ENCODE results near the gene ARSG. TPM values are rescaled to one million over a fixed set of nuclear protein-coding genes. Genes with fewer than 3 reads are reported as not detected.

Gene ARSG
- total and polyA plus RNA-seq, 2 donors (not counting 1 experiment from before 2014, with no cell fraction given), result 5.5 to 18.4 TPM

GRCh38 chr17:68299817-68300216 is 8.5 kb downstream of the ARSG start:
- POLR2A ChIA-PET, result interaction anchor here (0.7 kb wide), 1 partner anchor 167 kb away, joined by 6 read pairs; no protein-coding TSS in a partner anchor
- 89% methylated on average over 3 of the region's 3 CpGs for WGBS (ENCODE audit: insufficient coverage)
- H3K4me3 Mint-ChIP-seq, result no peak overlapping the region
- ATAC-seq (ENCODE audit: low read depth) (no peak), DNase-seq (no peak)
- no peak overlapping the region for H2AFZ ChIP-seq (ENCODE audit: insufficient read depth, low read depth, low read length, poor library complexity, severe bottlenecking)
- no peak overlapping the region for H3K4me2 ChIP-seq (replicated peaks; ENCODE audit: low read depth, low read length, poor library complexity, severe bottlenecking)
- TF ChIP-seq EZH2 (IDR thresholded peaks at IDR 0.05; ENCODE audit: borderline replicate concordance, insufficient read depth, low read depth, low read length, poor library complexity, severe bottlenecking) (no peak), CTCF (IDR thresholded peaks at IDR 0.05) (no peak)
- H3K4me3 ChIP-seq (ENCODE audit: control extremely low read depth in 1 of 5, extremely low read depth in 1 of 5, insufficient read depth in 1 of 5, low read depth in 2 of 5, low read length in 4 of 5), result no peak overlapping the region
- no peaks in the 10 kb centered on the region for H3K79me2 ChIP-seq (ENCODE audit: control insufficient read depth, insufficient read depth, low read length)
- CTCF ChIA-PET, result interaction anchor here (0.7 kb wide), 1 partner anchor 11 kb away, joined by 4 read pairs; no protein-coding TSS in a partner anchor
- intact Hi-C loops (cut with micrococcal nuclease), result loop anchor here (10.0 kb wide), 1 partner anchor 135 kb away; no protein-coding TSS in a partner anchor
- no peaks in the 10 kb centered on the region for H3K4me1 ChIP-seq (ENCODE audit: control insufficient read depth in 2 of 2, insufficient read depth in 2 of 2, low read length in 2 of 2)
- no peaks in the 10 kb centered on the region for H3K9me3 Mint-ChIP-seq (ENCODE audit: insufficient read depth)
- no peaks in the 10 kb centered on the region for H3K27me3 ChIP-seq (replicated peaks in 1 of 4; ENCODE audit: control extremely low read depth in 1 of 4, control insufficient read depth in 3 of 4, insufficient read depth in 4 of 4, low read length in 3 of 4)
- H3K27ac Mint-ChIP-seq, result no peak overlapping the region
- no peaks in the 10 kb centered on the region for H3K9me3 ChIP-seq (ENCODE audit: control extremely low read depth in 1 of 3, control insufficient read depth in 2 of 3, insufficient read depth in 1 of 3, low read length in 2 of 3)
- no peak overlapping the region for H3K9ac ChIP-seq (ENCODE audit: low read length)
- H3K36me3 ChIP-seq (replicated peaks in 1 of 2; ENCODE audit: control extremely low read depth in 1 of 2, control insufficient read depth in 1 of 2, extremely low read depth in 1 of 2, insufficient read depth in 2 of 2, low read length in 1 of 2), result no peaks in the 10 kb centered on the region
- peaks cover 4% of the 10 kb centered on the region for H3K4me1 Mint-ChIP-seq
- H4K20me1 ChIP-seq (ENCODE audit: control insufficient read depth, insufficient read depth, low read length, poor library complexity, severe bottlenecking), result no peaks in the 10 kb centered on the region
- no peaks in the 10 kb centered on the region for H3K27me3 Mint-ChIP-seq
- H3K27ac ChIP-seq (ENCODE audit: low read length in 2 of 2), result no peak overlapping the region

GRCh38 chr17:68301438-68301959 is 10.2 kb downstream of the ARSG start:
- intact Hi-C loops (cut with micrococcal nuclease), result no loop called here
- Mint-ChIP-seq H3K4me1 (peaks cover 4% of the 10 kb centered on the region), H3K27me3 (no peaks in the 10 kb centered on the region), H3K9me3 (ENCODE audit: insufficient read depth) (no peaks in the 10 kb centered on the region), H3K27ac (no peak overlapping the region), H3K4me3 (no peak overlapping the region)
- ATAC-seq (ENCODE audit: low read depth) (no peak), DNase-seq (no peak)
- no peaks in the 10 kb centered on the region for H4K20me1 ChIP-seq (ENCODE audit: control insufficient read depth, insufficient read depth, low read length, poor library complexity, severe bottlenecking)
- ChIA-PET CTCF (interaction anchor here (1.4 kb wide), 1 partner anchor 130 kb away, joined by 3 read pairs; no protein-coding TSS in a partner anchor), POLR2A (interaction anchor here (0.6 kb wide), 1 partner anchor 299 kb away, joined by 6 read pairs; no protein-coding TSS in a partner anchor)
- H3K27ac ChIP-seq (ENCODE audit: low read length in 2 of 2), result no peak overlapping the region
- H3K4me1 ChIP-seq (ENCODE audit: control insufficient read depth in 2 of 2, insufficient read depth in 2 of 2, low read length in 2 of 2), result no peaks in the 10 kb centered on the region
- H3K79me2 ChIP-seq (ENCODE audit: control insufficient read depth, insufficient read depth, low read length), result no peaks in the 10 kb centered on the region
- 90% methylated on average over 9 of the region's 9 CpGs for WGBS (ENCODE audit: insufficient coverage)
- no peaks in the 10 kb centered on the region for H3K27me3 ChIP-seq (replicated peaks in 1 of 4; ENCODE audit: control extremely low read depth in 1 of 4, control insufficient read depth in 3 of 4, insufficient read depth in 4 of 4, low read length in 3 of 4)
- H3K9ac ChIP-seq (ENCODE audit: low read length), result no peak overlapping the region
- no peak overlapping the region for H3K4me3 ChIP-seq (ENCODE audit: control extremely low read depth in 1 of 5, extremely low read depth in 1 of 5, insufficient read depth in 1 of 5, low read depth in 2 of 5, low read length in 4 of 5)
- TF ChIP-seq EZH2 (IDR thresholded peaks at IDR 0.05; ENCODE audit: borderline replicate concordance, insufficient read depth, low read depth, low read length, poor library complexity, severe bottlenecking), result no peak
- no peak for TF ChIP-seq CTCF (IDR thresholded peaks at IDR 0.05)
- no peaks in the 10 kb centered on the region for H3K36me3 ChIP-seq (replicated peaks in 1 of 2; ENCODE audit: control extremely low read depth in 1 of 2, control insufficient read depth in 1 of 2, extremely low read depth in 1 of 2, insufficient read depth in 2 of 2, low read length in 1 of 2)
- H2AFZ ChIP-seq (ENCODE audit: insufficient read depth, low read depth, low read length, poor library complexity, severe bottlenecking), result no peak overlapping the region
- no peak overlapping the region for H3K4me2 ChIP-seq (replicated peaks; ENCODE audit: low read depth, low read length, poor library complexity, severe bottlenecking)
- no peaks in the 10 kb centered on the region for H3K9me3 ChIP-seq (ENCODE audit: control extremely low read depth in 1 of 3, control insufficient read depth in 2 of 3, insufficient read depth in 1 of 3, low read length in 2 of 3)

All from B cell (primary cell).